GM21367 (cell line): ENCODE results near the gene MLXIP.
"Not testable (repeated sequence)": the region's sequence is repeated elsewhere in the genome, so short reads cannot be mapped to it uniquely, and the experiment has no call there.

Experiments used
- ATAC-seq: cut with Tn5 transposase; IDR thresholded peaks from one replicate; pipeline ENCODE4 v1.9.1; 2021; ENCODE audit not compliant: unreplicated experiment

The MLXIP gene, protein sequence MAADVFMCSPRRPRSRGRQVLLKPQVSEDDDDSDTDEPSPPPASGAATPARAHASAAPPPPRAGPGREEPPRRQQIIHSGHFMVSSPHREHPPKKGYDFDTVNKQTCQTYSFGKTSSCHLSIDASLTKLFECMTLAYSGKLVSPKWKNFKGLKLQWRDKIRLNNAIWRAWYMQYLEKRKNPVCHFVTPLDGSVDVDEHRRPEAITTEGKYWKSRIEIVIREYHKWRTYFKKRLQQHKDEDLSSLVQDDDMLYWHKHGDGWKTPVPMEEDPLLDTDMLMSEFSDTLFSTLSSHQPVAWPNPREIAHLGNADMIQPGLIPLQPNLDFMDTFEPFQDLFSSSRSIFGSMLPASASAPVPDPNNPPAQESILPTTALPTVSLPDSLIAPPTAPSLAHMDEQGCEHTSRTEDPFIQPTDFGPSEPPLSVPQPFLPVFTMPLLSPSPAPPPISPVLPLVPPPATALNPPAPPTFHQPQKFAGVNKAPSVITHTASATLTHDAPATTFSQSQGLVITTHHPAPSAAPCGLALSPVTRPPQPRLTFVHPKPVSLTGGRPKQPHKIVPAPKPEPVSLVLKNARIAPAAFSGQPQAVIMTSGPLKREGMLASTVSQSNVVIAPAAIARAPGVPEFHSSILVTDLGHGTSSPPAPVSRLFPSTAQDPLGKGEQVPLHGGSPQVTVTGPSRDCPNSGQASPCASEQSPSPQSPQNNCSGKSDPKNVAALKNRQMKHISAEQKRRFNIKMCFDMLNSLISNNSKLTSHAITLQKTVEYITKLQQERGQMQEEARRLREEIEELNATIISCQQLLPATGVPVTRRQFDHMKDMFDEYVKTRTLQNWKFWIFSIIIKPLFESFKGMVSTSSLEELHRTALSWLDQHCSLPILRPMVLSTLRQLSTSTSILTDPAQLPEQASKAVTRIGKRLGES

DNA sequence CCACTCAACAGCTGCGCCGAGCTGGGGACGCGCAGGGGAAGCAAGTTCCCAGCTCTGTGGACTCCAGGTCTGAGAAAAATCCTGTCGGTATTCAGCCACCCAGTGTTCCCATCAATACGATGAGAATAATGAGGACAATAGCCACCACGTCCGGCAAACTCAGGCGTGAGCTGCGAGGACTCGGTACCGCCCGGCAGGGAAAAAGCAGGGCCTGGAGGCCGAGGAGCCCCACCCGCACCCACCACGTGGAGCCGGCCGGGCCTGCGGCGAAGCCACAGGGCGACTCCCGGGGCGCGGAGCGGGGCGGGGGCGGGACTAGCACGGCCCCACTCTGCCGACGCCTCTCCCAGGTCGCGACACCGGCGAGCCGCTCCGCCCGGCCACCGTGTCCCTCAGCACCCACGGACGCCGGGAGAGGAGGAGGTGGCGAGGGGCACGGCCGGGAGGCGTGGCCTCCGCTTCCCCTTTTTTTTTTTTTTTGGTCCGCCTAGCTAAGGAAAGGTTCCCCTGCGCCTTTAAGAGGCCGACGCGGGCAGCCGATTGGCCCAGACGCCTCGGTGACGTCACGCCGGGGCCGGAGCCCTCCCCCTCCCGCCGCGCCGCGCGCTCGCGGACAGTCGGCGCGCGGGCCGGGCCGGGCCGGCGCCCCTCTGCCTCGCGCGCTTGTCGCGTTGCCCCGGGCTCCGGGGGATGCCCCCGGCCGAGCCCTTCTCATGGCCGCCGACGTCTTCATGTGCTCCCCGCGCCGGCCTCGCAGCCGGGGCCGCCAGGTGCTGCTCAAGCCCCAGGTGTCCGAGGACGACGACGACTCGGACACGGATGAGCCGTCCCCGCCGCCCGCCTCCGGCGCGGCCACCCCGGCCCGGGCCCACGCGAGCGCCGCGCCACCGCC is at the start of gene MLXIP:
Gene MLXIP (plus strand): TSS at position 616 of the 892 bp plus-strand sequence. CDS start 98 bp downstream, at position 714.
- peak; percentile 59 for ATAC-seq

DNA sequence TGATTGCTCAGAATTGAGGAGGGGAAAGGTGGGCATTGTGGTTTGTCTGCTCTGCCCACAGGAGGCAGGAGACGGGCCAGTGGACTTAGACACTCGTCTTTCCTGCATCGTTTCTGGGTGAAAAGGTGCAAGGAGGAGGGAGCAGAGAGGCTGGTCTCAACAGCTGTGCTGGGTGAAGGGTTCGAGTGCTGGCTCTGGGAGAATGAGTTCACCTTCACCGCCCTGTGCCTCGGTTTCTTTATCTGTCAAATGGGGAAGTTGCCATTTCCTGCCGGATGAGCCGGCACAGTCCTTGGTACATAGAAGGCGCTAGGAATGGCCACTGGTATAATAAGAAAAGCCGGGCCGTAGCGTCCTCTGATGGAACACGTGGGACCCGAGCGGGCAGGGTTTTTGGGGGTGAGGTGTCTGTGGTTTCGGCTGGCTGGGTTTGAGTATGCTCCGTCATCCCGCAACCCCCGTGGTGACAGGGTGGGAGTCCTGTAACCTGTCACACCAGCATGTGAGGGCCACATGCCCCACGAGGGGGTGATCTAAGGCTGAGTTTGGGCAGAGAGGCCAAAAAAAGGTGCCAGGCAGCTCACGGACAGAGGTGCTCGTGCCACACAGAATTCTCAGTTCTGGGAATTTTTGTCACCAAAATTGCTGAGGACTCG is 49.5 kb upstream of the MLXIP start:
- ATAC-seq: no peak

DNA sequence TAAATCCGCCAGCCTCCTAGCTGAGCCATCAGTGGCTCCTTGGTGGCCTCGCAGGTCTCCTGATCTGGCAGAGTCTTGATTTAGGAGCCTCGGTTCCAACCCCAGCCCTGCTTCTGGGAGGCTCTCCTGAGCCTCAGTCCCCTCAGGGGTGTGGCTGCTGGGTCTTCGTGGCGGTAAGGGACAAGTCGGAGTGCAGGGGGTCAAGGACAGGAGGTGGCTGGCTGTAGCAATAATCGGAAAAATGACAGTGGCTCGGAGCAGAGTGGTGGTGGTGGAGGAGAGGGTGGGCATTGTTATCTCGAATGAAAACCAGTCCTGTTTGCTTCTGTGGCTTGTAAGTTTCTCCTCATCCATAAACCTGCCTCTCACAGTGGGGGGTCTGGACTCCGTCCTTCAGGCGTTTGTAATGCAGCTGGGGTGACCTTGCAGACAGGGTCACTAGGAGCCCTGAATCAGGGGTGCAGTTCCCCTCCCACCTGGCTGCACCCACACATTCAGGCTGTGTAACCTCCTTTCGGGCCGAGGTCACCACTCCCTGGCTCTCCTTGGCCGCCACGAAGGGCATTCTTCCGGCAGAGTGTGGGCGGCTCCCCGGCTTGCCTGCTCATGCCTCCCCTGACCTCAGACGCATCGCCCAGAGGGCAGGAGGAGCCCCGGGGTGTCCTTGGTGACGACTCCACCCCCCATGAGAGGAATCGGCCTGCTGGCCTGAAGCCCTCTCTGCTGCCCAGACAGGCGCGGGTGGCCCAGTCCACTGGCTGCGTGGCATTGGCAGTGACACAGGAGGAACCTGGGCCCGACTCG is 48.7 kb upstream of the MLXIP start:
- no peak for ATAC-seq

DNA sequence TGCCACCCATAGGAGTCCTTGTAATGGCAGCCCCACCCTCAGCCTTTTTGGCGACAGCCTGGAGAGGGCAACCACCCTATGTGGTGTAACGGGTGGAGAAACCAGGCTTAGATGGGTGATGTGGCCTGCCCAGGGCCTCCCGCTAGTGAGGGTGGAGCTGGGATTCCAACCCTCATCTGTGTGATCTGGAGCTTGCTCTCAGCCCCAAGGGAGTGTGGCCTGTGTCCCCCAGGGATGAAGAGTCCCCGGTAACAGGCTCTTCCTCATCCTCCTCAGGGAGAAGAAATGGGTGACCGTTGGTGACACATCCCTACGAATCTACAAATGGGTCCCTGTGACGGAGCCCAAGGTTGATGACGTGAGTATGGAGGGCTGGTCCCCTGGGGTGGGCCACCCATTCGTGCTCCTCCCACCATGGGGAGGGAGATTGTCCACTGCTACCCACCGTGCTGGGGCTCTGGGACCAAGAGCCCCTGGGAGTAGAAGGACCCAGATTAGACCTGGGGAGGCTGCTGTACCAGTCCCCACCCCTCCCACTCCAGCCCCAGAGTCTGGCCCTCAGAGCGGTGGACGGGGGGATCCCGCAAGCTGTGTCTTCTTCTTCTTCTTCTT is 48.0 kb upstream of the MLXIP start:
- no peak for ATAC-seq

DNA sequence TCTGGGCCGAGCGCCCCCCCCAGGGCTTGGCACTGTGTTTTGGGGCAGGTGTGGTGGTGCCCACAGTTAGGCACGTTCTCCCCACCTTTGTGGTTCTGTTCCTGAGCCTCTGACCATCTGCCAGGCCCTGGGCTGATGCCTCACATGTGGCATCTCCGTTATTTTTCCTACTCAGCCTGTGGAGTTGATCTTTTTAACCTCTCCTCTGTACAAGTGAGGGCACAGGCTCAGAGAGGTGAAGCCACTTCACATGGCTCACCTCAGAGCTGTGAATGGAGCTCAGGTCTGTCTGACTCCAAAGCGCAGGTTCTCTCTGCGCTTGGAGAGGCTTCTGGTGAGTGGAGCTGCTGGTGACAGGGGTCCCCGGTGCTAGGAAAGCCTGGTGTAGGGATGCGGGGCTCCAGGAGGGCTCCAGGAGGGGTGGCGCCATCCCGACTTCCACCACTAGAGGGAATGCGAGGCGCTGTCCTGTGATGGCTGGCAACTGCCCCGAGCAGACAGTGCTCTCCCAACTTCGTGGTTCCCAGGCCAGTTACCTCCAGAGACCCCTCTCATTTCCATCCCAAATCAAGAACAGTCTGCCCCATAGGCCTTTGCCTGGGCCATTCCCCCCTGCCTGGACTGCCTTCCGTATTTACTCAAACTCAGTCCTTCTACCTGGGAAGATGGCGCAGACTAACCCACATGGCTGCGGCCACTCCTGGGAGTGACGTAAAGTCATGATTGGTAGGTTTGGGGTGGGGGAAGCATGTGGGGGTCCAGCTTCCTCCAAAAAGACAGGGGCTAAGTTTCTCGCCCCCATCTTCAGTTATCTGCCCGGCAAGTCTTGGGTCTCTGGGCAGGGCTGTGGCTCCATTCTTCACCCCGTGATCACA is 47.0 kb upstream of the MLXIP start:
- ATAC-seq: no peak

DNA sequence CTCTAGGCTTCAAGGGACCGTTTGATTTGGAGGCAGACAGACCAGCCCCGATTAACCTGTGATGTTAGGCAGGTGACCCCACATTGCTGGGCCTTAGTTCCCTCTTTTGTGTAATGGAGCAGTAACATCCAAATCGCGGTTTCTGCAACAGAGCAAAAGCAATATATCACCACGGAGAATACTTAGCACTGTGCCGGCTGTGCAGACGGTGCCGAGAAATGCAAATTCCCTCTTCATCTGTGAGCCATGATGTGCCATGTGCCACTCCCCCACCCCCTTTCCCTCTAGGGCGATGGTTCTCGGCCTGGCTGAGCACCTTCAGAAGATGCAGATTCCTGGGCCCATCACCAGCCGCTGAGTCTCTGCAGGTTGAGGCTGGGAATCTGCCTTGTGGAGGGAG is 46.0 kb upstream of the MLXIP start:
- ATAC-seq: no peak

DNA sequence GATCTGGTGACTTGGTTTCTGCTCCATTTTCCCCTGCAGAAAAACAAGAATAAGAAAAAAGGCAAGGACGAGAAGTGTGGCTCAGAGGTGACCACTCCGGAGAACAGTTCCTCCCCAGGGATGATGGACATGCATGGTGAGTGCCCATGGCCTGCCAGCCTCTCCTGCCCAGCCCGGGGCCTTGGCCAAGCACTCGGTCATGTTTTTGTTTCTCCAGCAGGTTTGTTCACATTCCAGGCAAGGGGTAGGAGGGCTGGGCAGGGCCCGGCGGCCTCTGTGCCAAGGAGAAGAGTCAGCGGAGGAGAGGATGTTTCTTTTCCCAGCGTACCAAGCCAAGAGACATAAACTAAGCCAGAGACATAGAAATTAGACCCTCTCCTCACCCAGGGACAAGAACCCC is 43.3 kb upstream of the MLXIP start:
- ATAC-seq: no peak

DNA sequence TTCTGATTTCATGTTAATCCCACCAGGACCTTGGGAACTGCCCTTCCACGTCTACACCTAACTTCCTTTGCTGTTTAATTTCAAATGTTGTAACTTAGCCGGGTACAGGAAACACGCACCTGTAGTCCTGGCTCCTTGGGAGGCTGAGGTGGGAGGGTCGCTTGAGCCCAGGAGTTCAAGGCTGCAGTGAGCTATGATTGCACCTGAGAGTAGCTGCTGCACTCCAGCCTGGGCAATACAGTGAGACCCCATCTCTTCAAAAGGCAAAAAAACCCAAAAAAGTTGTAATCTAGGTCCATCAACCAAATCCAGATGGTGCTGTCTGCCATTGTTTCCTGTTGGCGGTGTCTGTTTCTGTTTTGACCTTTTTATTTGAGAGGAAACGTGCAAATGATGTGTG is 42.4 kb upstream of the MLXIP start:
- ATAC-seq: no peak

DNA sequence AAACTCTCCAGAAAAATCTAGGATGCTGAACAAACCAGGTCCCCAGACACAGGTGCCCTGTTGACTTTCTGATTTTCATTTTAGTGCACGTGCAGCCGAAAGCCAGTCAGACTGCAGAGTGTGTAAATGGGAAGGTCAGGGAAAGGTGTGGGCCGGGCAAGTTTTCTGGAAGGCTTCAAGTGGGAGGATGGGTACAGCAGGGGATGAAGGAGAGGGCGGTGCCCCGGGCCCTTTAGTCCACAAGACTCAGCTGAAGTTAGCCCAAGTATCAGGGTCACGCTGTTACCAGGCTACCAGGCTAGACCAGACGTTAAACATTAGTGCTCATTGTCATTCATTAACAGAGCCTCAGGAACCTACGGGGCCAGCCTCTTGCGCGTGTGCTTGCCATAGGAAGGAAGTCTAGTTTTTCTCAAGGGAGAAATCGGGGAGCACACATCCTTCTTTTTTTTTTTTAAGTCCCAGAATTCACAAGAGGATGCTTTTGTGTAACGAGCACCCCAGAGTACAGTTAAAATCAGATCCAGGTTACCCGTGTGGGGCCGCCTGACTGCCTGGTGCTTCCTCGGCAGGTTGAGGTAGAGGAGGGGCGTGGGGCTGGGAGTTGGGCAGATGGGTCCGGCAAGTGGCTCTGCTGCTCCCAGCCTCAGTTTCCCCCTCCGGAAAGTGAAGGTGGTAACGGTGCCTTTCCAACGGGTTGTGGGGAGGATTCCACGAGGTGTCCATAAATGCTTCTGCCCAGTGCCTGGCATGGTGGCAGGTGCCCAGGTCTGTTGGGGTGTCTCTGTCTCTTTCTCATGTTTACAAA is 37.8 kb upstream of the MLXIP start:
- ATAC-seq: no peak

DNA sequence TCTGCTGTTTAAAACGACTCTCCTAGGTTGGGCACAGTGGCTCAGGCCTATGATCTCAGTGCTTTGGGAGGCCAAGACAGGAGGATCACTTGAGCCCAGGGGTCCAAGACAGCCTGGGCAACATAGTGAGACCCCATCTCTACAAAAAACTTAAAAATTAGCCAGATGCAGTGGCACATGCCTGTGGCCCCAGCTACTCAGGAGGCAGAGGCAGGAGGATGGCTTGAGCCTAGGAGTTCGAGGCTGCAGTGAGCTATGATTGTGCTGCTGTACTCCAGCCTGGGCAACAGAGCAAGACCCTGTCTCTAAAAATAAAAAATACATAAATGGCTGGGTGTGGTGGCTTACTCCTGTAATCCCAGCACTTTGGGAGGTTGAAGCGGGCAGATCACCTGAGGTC is 37.1 kb upstream of the MLXIP start:
- not testable (repeated sequence) for ATAC-seq

DNA sequence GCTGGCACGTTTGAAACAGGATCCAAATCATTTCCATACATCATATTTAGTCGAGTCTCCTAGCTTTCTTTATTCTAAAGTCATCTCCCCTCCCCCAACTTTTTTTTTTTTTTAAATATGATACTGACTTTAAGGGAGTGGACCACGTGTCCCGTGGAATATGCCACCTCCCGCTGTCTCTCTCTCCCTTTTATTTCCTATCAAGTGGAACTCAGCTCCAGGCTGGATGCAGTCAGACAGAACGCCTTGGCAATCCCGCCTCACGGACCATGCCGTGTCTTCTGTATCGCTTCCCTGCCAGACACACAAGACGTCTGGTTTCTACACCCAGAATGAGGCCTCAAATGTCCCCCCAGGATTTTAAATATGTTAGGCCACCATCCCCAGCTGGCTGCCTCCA is 35.6 kb upstream of the MLXIP start:
- no peak for ATAC-seq

DNA sequence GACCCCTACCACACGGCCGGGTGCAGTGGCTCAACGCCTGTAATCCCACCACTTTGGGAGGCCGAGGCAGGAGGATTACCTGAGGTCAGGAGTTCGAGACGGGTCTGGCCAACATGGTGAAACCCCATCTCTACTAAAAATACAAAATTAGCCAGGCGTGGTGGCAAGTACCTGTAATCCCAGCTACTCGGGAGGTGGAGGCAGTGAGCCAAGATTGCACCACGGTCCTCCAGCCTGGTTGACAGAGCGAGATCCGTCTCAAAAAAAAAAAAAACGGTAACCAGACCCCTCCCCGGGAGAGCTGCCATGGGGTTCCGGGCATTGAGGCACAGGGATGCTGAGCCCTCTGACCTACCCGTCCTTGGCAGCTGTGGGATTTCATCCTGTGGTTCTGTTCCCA is 35.1 kb upstream of the MLXIP start:
- ATAC-seq: no peak

DNA sequence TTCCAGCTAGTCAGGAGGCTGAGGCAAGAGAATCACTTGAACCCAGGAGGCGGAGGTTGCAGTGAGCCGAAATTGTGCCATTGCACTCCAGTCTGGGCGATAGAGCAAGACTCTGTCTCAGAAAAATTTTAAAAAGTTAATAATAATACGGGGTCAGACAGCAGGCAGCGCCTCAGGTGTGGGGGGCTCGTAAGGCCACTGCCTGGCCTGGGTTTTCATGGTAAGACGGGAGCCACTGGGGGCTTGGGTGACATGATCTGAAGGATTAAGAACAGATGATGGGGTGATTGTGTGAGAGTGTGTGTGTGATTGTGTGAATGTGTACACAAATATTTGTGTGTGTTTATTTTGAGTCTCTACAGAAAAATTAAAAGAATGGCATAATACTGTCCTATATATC is 33.3 kb upstream of the MLXIP start:
- no peak for ATAC-seq

DNA sequence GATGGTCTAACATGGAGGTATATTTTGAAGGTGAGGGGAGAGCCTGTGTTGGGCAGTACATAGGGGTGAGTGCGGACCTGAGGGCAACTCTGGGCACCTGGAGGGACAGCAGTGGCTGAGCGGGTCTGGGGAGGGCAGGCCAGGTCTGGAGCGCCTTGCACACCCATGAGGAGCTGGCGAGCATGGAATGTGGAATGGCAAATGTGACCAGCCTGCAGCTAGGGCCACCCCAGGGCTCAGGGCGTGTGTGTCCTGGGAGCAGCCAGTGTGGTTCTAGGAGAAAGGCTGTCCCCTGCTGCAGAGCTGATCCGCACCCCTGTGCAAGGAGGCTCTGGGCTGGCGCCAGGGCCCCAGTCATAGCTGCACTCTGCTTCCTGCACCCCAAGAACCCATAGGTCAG is 32.4 kb upstream of the MLXIP start:
- no peak for ATAC-seq

DNA sequence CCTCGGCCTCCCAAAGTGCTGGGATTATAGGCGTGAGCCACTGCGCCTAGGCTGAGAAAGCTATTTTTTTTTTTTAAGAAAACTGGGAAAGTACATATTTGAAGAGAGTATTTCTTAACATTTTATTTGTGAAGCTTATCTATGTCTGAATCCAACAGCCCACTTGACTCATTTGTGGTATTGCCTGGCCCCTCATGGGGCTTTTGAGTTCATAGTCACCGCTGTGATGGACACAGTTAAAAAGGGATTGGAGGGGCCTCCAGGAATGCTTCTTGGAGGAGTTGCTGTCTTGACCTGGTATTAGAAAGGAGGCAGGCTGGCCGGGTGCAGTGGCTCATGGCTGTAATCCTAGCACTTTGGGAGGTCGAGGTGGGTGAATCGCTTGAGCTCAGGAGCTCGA is 30.4 kb upstream of the MLXIP start:
- no peak for ATAC-seq

DNA sequence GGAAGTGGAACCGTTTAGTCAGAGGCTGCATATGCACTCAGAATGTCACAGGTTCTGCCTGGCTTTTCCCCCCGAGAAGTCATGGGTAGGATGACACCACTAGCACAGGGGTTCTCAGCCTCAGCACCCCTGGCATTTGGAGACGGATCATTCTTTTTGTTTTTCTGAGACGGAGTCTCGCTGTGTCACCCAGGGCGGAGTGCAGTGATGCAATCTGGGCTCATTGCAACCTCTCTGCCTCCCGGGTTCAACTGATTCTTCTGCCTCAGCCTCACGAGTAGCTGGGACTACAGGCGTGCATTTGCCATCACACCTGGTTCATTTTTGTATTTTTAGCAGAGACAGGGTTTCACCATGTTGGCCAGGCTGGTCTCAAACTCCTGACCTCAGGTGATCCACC is 28.7 kb upstream of the MLXIP start:
- ATAC-seq: no peak

DNA sequence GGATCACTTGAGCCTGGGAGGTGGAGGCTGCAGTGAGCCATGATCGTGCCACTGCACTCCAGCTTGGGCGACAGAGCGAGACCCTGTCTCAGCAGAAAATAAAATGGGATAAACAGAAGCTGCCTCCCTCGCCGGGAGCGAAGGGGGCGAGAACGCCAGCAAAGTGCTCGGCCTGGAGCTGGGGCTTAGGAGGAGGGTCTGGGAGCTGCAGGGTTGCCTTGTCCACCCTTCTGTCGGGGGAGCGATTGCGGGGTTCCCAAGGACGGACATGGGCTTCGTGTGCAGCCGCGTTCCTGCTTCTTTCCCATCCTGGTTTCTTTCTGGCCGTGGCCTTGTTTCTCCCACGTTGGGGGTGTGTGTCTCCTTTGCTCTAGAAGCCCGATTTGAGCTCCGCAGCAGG is 27.9 kb upstream of the MLXIP start:
- no peak for ATAC-seq
